Myometrial cell (primary cell): Measurements from ENCODE around the gene TTC31. TPM values are rescaled to one million over a fixed set of nuclear protein-coding genes. Genes with fewer than 3 reads are reported as not detected.

Experiments
- total RNA-seq: library from RNA; depleted of rRNA; stranded (reverse); fragments of >200 nt; gene quantifications from 2 replicates; pipeline ENCODE4 v1.2.3, GENCODE V29; 2015

Gene TTC31
- total RNA-seq, 1 donor from 2014 or later: 31.2 TPM

Other genes with a start within 250 kb of the TTC31 start
- gene SLC4A5, start 139.7 kb upstream of the TTC31 start, total RNA-seq: not detected in 2 replicates
- 139 and 142 TPM in 2 replicates for gene DCTN1, start 102.8 kb upstream of the TTC31 start, total RNA-seq
- 2.8 and 7.5 TPM in 2 replicates for gene C2orf81, start 61.5 kb upstream of the TTC31 start, total RNA-seq
- gene WDR54, start 61.4 kb upstream of the TTC31 start, total RNA-seq: 54.2 and 63.1 TPM in 2 replicates
- gene RTKN, start 41.1 kb upstream of the TTC31 start, total RNA-seq: 14.9 and 18.7 TPM in 2 replicates
- gene INO80B, start 28.0 kb upstream of the TTC31 start, total RNA-seq: 3.0 and 18.2 TPM in 2 replicates
- 54.1 and 60.8 TPM in 2 replicates for gene WBP1, start 24.6 kb upstream of the TTC31 start, total RNA-seq
- 102 and 123 TPM in 2 replicates for gene MOGS, start 17.7 kb upstream of the TTC31 start, total RNA-seq
- gene MRPL53, start 10.4 kb upstream of the TTC31 start, total RNA-seq: 39.5 and 60.5 TPM in 2 replicates
- gene CCDC142, start 83 bp upstream of the TTC31 start, total RNA-seq: 8.4 and 11.7 TPM in 2 replicates
- 1.7 and 4.1 TPM in 2 replicates for gene LBX2, start 16.5 kb downstream of the TTC31 start, total RNA-seq
- gene PCGF1, start 24.6 kb downstream of the TTC31 start, total RNA-seq: 11.7 and 16.4 TPM in 2 replicates
- gene TLX2, start 31.4 kb downstream of the TTC31 start, total RNA-seq: not detected in 2 replicates
- 0.58 TPM in 1 of 2 replicates, not detected in the other for gene DQX1, start 43.1 kb downstream of the TTC31 start, total RNA-seq
- 84.5 and 84.9 TPM in 2 replicates for gene AUP1, start 46.6 kb downstream of the TTC31 start, total RNA-seq
- gene HTRA2, start 46.9 kb downstream of the TTC31 start, total RNA-seq: 38.5 and 44.4 TPM in 2 replicates
- 12.9 and 15.6 TPM in 2 replicates for gene LOXL3, start 70.9 kb downstream of the TTC31 start, total RNA-seq
- gene DOK1, start 71.6 kb downstream of the TTC31 start, total RNA-seq: 23.9 and 30.3 TPM in 2 replicates
- gene M1AP, start 165.2 kb downstream of the TTC31 start, total RNA-seq: not detected in 2 replicates
- gene SEMA4F, start 171.2 kb downstream of the TTC31 start, total RNA-seq: 4.0 and 9.7 TPM in 2 replicates